ENCODE data around the gene MINDY4. TPM values are rescaled to one million over a fixed set of nuclear protein-coding genes. Genes with fewer than 3 reads are reported as not detected.

Gene MINDY4
- total and polyA plus RNA-seq, 2 of the 13 experiments (the other 11 are each of a cell fraction or from before 2014, with no cell fraction given): not detected

GRCh38 chr7:30840141-30841024 is 69.2 kb downstream of the MINDY4 start (continued):
- TF ChIP-seq POLR2G (IDR thresholded peaks at IDR 0.05; ENCODE audit: low read depth, low read length) (no peak), ARID5B (CRISPR knock-in tag; IDR thresholded peaks at IDR 0.05) (no peak), ZNF143 (CRISPR knock-in tag; IDR thresholded peaks at IDR 0.05) (no peak)

GRCh38 chr7:30841025-30841735 is 70.0 kb downstream of the MINDY4 start:
- ChIA-PET CTCF (ENCODE audit: low intra/inter-chr PET ratio, low total read pairs) (no interaction called here), POLR2A (no interaction called here)
- ATAC-seq (no peak), DNase-seq (ENCODE audit: low spot score) (no peak), FAIRE-seq (no peak)
- Histone ChIP-seq H3K4me1 (ENCODE audit: insufficient read depth, low read length) (no peaks in the 10 kb centered on the region), H3K4me3 (replicated peaks in 1 of 3; ENCODE audit: insufficient read depth in 1 of 3, low read depth in 2 of 3, low read length in 3 of 3) (no peak overlapping the region), H4K20me1 (ENCODE audit: insufficient read depth, low read length) (no peaks in the 10 kb centered on the region; the same call in 1 of the 2 replicates), H3K79me2 (ENCODE audit: insufficient read depth, low read length) (no peaks in the 10 kb centered on the region), H3K36me3 (replicated peaks in 1 of 2; ENCODE audit: control insufficient read depth in 1 of 2, insufficient read depth in 2 of 2, low read length in 2 of 2) (no peaks in the 10 kb centered on the region), H3K27me3 (ENCODE audit: control insufficient read depth in 1 of 2, insufficient read depth in 2 of 2, low read length in 2 of 2) (peaks cover 4 to 18% of the 10 kb centered on the region in 2 experiments; a peak in 2 of 5 replicates), H3K9ac (ENCODE audit: insufficient read depth, low read depth, low read length) (no peak overlapping the region), H3K9me3 (ENCODE audit: low read length) (no peaks in the 10 kb centered on the region), H2AFZ (ENCODE audit: low read length) (no peak overlapping the region), H3K27ac (ENCODE audit: extremely low read length, insufficient read depth, low read length) (no peak overlapping the region), H3K4me2 (ENCODE audit: low read depth, low read length) (no peak overlapping the region)
- WGBS (ENCODE audit: low lambda C conversion rate): 30% methylated on average over 19 of the region's 19 CpGs
- BruUV-seq (replicated peaks): no TSS peak
- intact Hi-C loops (cut with micrococcal nuclease; ENCODE audit: unreplicated experiment) (no loop called here), in situ Hi-C loops (cut with HindIII; ENCODE audit: extremely low pct_ligation_motif_present, low pct_unique_long_range_greater_than_20kb) (no loop called here)
- no peak for TF ChIP-seq NCOR1 (IDR thresholded peaks at IDR 0.05; ENCODE audit: borderline replicate concordance, low read length)
- no peak for TF ChIP-seq CSRNP1 (CRISPR knock-in tag; IDR thresholded peaks at IDR 0.05)
- TF ChIP-seq TSC22D2 (CRISPR knock-in tag; IDR thresholded peaks at IDR 0.05; ENCODE audit: borderline replicate concordance): no peak
- no peak for TF ChIP-seq HOXD1 (CRISPR knock-in tag; IDR thresholded peaks at IDR 0.05)
- TF ChIP-seq KLF15 (CRISPR knock-in tag; IDR thresholded peaks at IDR 0.05; ENCODE audit: borderline replicate concordance): no peak
- TF ChIP-seq ZNF563 (CRISPR knock-in tag; IDR thresholded peaks at IDR 0.05): no peak
- no peak for TF ChIP-seq ZNF780A (CRISPR knock-in tag; IDR thresholded peaks at IDR 0.05)
- TF ChIP-seq ONECUT2 (CRISPR knock-in tag; IDR thresholded peaks at IDR 0.05): no peak
- no peak for TF ChIP-seq ZNF205 (CRISPR knock-in tag; IDR thresholded peaks at IDR 0.05)
- TF ChIP-seq SMAD3 (CRISPR knock-in tag; IDR thresholded peaks at IDR 0.05): no peak
- no peak for TF ChIP-seq MYPOP (CRISPR knock-in tag; IDR thresholded peaks at IDR 0.05)
- TF ChIP-seq SP5 (CRISPR knock-in tag; IDR thresholded peaks at IDR 0.05; ENCODE audit: borderline replicate concordance, low read depth): no peak

Measured in HepG2 (cell line).